ENCODE measurements around the gene TSPAN7. TPM values are rescaled to one million over a fixed set of nuclear protein-coding genes. Genes with fewer than 3 reads are reported as not detected.

The TSPAN7 gene
- total RNA-seq, result not detected

- peak; percentile 92 for ATAC-seq
- peaks cover 0 to 24% of the 10 kb centered on the region in 2 donors for H3K27me3 Mint-ChIP-seq
- peak; percentile 81 for DNase-seq (ENCODE audit: low spot score)
- H3K36me3 Mint-ChIP-seq, result no peaks in the 10 kb centered on the region
- H3K4me3 Mint-ChIP-seq, result peak within 1 kb of the TSS; percentile 74
- no peaks in the 10 kb centered on the region for H3K4me1 Mint-ChIP-seq (ENCODE audit: low read depth in 2 of 2)
- H3K27ac Mint-ChIP-seq, result no peak within 1 kb of the TSS
- no peaks in the 10 kb centered on the region for H3K9me3 Mint-ChIP-seq
These were observed at the start of gene TSPAN7 for GRCh38 chrX:38561126-38561868. Gene TSPAN7, plus strand, starts transcription at chrX:38561542. Its CDS starts 5 bp downstream, at chrX:38561547.

GRCh38 chrX:38513112-38513742 lies 48.1 kb upstream of the TSPAN7 start:
- peaks cover 0 to 14% of the 10 kb centered on the region in 2 donors for H3K27me3 Mint-ChIP-seq
- H3K36me3 Mint-ChIP-seq, result no peaks in the 10 kb centered on the region
- H3K4me1 Mint-ChIP-seq (ENCODE audit: low read depth in 2 of 2), result peaks cover 6 to 7% of the 10 kb centered on the region in 2 donors
- H3K27ac Mint-ChIP-seq, result no peak overlapping the region
- no peak overlapping the region for H3K4me3 Mint-ChIP-seq
- no peak for ATAC-seq
- no peak for DNase-seq (ENCODE audit: low spot score)
- no peaks in the 10 kb centered on the region for H3K9me3 Mint-ChIP-seq

GRCh38 chrX:38514016-38514854 lies 47.1 kb upstream of the TSPAN7 start:
- ATAC-seq (no peak), DNase-seq (ENCODE audit: low spot score) (no peak)
- no peaks in the 10 kb centered on the region for H3K36me3 Mint-ChIP-seq
- H3K27me3 Mint-ChIP-seq, result peaks cover 0 to 14% of the 10 kb centered on the region in 2 donors
- H3K27ac Mint-ChIP-seq, result no peak overlapping the region
- no peak overlapping the region for H3K4me3 Mint-ChIP-seq
- H3K4me1 Mint-ChIP-seq (ENCODE audit: low read depth in 2 of 2), result peaks cover 6 to 7% of the 10 kb centered on the region in 2 donors
- H3K9me3 Mint-ChIP-seq, result no peaks in the 10 kb centered on the region

- no peak for ATAC-seq
- Mint-ChIP-seq H3K27ac (no peak overlapping the region), H3K4me1 (ENCODE audit: low read depth in 2 of 2) (peaks cover 6 to 7% of the 10 kb centered on the region in 2 donors), H3K36me3 (no peaks in the 10 kb centered on the region), H3K4me3 (no peak overlapping the region), H3K9me3 (no peaks in the 10 kb centered on the region), H3K27me3 (peaks cover 0 to 15% of the 10 kb centered on the region in 2 donors)
- no peak for DNase-seq (ENCODE audit: low spot score)
These were observed 46.1 kb upstream of the TSPAN7 start for GRCh38 chrX:38515291-38515690.

- Mint-ChIP-seq H3K9me3 (no peaks in the 10 kb centered on the region), H3K4me1 (ENCODE audit: low read depth in 2 of 2) (peaks cover 6 to 7% of the 10 kb centered on the region in 2 donors), H3K4me3 (no peak overlapping the region), H3K36me3 (no peaks in the 10 kb centered on the region), H3K27ac (no peak overlapping the region), H3K27me3 (peaks cover 0 to 15% of the 10 kb centered on the region in 2 donors)
- no peak for ATAC-seq
- no peak for DNase-seq (ENCODE audit: low spot score)
These were observed 45.1 kb upstream of the TSPAN7 start for GRCh38 chrX:38516196-38516774.

GRCh38 chrX:38519651-38520050 lies 41.7 kb upstream of the TSPAN7 start:
- DNase-seq (ENCODE audit: low spot score) (no peak), ATAC-seq (no peak)
- no peaks in the 10 kb centered on the region for H3K9me3 Mint-ChIP-seq
- H3K27ac Mint-ChIP-seq, result no peak overlapping the region
- H3K27me3 Mint-ChIP-seq, result peaks cover 0 to 14% of the 10 kb centered on the region in 2 donors
- peaks cover 2% of the 10 kb centered on the region in 2 donors for H3K4me1 Mint-ChIP-seq (ENCODE audit: low read depth in 2 of 2)
- no peaks in the 10 kb centered on the region for H3K36me3 Mint-ChIP-seq
- no peak overlapping the region for H3K4me3 Mint-ChIP-seq

- Mint-ChIP-seq H3K27ac (no peak overlapping the region), H3K27me3 (peaks cover 0 to 2% of the 10 kb centered on the region in 2 donors), H3K9me3 (no peaks in the 10 kb centered on the region), H3K4me3 (no peak overlapping the region), H3K36me3 (no peaks in the 10 kb centered on the region), H3K4me1 (ENCODE audit: low read depth in 2 of 2) (no peaks in the 10 kb centered on the region)
- DNase-seq (ENCODE audit: low spot score), result no peak
- no peak for ATAC-seq
These were observed 23.2 kb upstream of the TSPAN7 start for GRCh38 chrX:38538134-38538533.

GRCh38 chrX:38539748-38540147 lies 21.6 kb upstream of the TSPAN7 start:
- H3K4me1 Mint-ChIP-seq (ENCODE audit: low read depth in 2 of 2), result no peaks in the 10 kb centered on the region
- H3K27ac Mint-ChIP-seq, result no peak overlapping the region
- ATAC-seq (no peak), DNase-seq (ENCODE audit: low spot score) (no peak)
- no peaks in the 10 kb centered on the region for H3K9me3 Mint-ChIP-seq
- peaks cover 0 to 2% of the 10 kb centered on the region in 2 donors for H3K27me3 Mint-ChIP-seq
- H3K36me3 Mint-ChIP-seq, result no peaks in the 10 kb centered on the region
- no peak overlapping the region for H3K4me3 Mint-ChIP-seq

GRCh38 chrX:38548508-38548907 lies 12.8 kb upstream of the TSPAN7 start:
- ATAC-seq, result no peak
- Mint-ChIP-seq H3K4me1 (ENCODE audit: low read depth in 2 of 2) (no peaks in the 10 kb centered on the region), H3K27ac (no peak overlapping the region), H3K4me3 (no peak overlapping the region), H3K27me3 (peaks cover 0 to 5% of the 10 kb centered on the region in 2 donors), H3K36me3 (no peaks in the 10 kb centered on the region), H3K9me3 (no peaks in the 10 kb centered on the region)
- no peak for DNase-seq (ENCODE audit: low spot score)

GRCh38 chrX:38552721-38553120 lies 8.6 kb upstream of the TSPAN7 start:
- no peak for ATAC-seq
- Mint-ChIP-seq H3K27me3 (peaks cover 0 to 15% of the 10 kb centered on the region in 2 donors), H3K4me1 (ENCODE audit: low read depth in 2 of 2) (no peaks in the 10 kb centered on the region), H3K36me3 (no peaks in the 10 kb centered on the region), H3K27ac (no peak overlapping the region), H3K9me3 (no peaks in the 10 kb centered on the region), H3K4me3 (no peak overlapping the region)
- no peak for DNase-seq (ENCODE audit: low spot score)

GRCh38 chrX:38558686-38559085 lies 2.7 kb upstream of the TSPAN7 start:
- ATAC-seq, result no peak
- Mint-ChIP-seq H3K9me3 (no peaks in the 10 kb centered on the region), H3K36me3 (no peaks in the 10 kb centered on the region), H3K27ac (no peak overlapping the region), H3K4me1 (ENCODE audit: low read depth in 2 of 2) (no peaks in the 10 kb centered on the region), H3K27me3 (peaks cover 0 to 27% of the 10 kb centered on the region in 2 donors), H3K4me3 (no peak overlapping the region)
- no peak for DNase-seq (ENCODE audit: low spot score)

- Mint-ChIP-seq H3K27ac (no peak overlapping the region), H3K36me3 (no peaks in the 10 kb centered on the region), H3K9me3 (no peaks in the 10 kb centered on the region), H3K4me1 (ENCODE audit: low read depth in 2 of 2) (no peaks in the 10 kb centered on the region), H3K4me3 (no peak overlapping the region), H3K27me3 (peaks cover 0 to 24% of the 10 kb centered on the region in 2 donors)
- ATAC-seq (no peak), DNase-seq (ENCODE audit: low spot score) (no peak)
These were observed 591 bp upstream of the TSPAN7 start for GRCh38 chrX:38560776-38561125.

- H3K4me3 Mint-ChIP-seq, result peak overlapping the region; percentile 50
- H3K27me3 Mint-ChIP-seq, result peaks cover 0 to 20% of the 10 kb centered on the region in 2 donors
- DNase-seq (ENCODE audit: low spot score) (no peak), ATAC-seq (no peak)
- no peak overlapping the region for H3K27ac Mint-ChIP-seq
- no peaks in the 10 kb centered on the region for H3K36me3 Mint-ChIP-seq
- no peaks in the 10 kb centered on the region for H3K9me3 Mint-ChIP-seq
- no peaks in the 10 kb centered on the region for H3K4me1 Mint-ChIP-seq (ENCODE audit: low read depth in 2 of 2)
These were observed 793 bp downstream of the TSPAN7 start for GRCh38 chrX:38561951-38562719.
